Gastrocnemius medialis (tissue), 4 donors: Measurements from ENCODE around the gene ASTN2.

ENCODE experiments used
- POLR2A ChIP-seq, 2 donors: fragments of 450-650 bp; IDR thresholded peaks; one replicate each; pipeline ENCODE4 v1.6.1; 2017; ENCODE audit warnings: antibody characterized with exemption in 2 of 2, mild to moderate bottlenecking in 2 of 2, moderate library complexity in 2 of 2
- TF ChIP-seq, protein P1 (sequence below), 5 experiments: fragments of 450-650 bp in 3 of 5; fragments of 200-600 bp in 2 of 5; sonication (generic) in 2 of 5; IDR thresholded peaks in 4 of 5; conservative IDR thresholded peaks in 1 of 5; 1 replicate in 4 of 5; 2 replicates in 1 of 5; pipeline ENCODE4 v1.5.1; 2016 to 2019; ENCODE audit warnings: antibody characterized with exemption in 5 of 5, mild to moderate bottlenecking in 3 of 5, moderate library complexity in 3 of 5

DNA sequence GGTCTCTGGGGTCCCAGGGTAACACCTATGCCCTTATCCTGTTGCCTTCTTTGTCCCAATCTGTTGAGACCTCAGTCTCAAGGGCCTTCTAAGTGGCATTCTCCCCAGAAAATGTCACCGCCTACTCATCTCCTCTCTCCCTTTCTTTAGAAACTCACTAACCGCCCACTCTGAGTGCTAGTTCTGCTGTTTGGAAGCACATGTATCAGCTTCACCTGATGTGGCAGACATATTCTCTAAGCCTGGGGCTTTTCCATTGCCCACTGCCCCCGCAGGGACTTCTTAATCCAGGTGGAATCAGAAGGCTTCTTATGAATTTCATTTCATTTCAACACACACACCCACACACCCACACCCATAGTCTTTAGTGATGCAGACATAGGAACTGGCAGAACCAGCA lies 165.1 kb downstream of the ASTN2 start:
- TF ChIP-seq, protein P1, sequence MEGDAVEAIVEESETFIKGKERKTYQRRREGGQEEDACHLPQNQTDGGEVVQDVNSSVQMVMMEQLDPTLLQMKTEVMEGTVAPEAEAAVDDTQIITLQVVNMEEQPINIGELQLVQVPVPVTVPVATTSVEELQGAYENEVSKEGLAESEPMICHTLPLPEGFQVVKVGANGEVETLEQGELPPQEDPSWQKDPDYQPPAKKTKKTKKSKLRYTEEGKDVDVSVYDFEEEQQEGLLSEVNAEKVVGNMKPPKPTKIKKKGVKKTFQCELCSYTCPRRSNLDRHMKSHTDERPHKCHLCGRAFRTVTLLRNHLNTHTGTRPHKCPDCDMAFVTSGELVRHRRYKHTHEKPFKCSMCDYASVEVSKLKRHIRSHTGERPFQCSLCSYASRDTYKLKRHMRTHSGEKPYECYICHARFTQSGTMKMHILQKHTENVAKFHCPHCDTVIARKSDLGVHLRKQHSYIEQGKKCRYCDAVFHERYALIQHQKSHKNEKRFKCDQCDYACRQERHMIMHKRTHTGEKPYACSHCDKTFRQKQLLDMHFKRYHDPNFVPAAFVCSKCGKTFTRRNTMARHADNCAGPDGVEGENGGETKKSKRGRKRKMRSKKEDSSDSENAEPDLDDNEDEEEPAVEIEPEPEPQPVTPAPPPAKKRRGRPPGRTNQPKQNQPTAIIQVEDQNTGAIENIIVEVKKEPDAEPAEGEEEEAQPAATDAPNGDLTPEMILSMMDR (IDR thresholded peaks at IDR 0.05 in 4 of 5, conservative IDR thresholded peaks at IDR 0.05 in 1 of 5), result no peak
- no peak for TF ChIP-seq POLR2A (IDR thresholded peaks at IDR 0.05)
